ENCODE measurements around the gene LAPTM5. TPM values are rescaled to one million over a fixed set of nuclear protein-coding genes. Genes with fewer than 3 reads are reported as not detected.
"Not testable (repeated sequence)": the region's sequence is repeated elsewhere in the genome, so short reads cannot be mapped to it uniquely, and the experiment has no call there.

Gene LAPTM5
- total RNA-seq, 1 experiment from 2014 or later: not detected

DNA sequence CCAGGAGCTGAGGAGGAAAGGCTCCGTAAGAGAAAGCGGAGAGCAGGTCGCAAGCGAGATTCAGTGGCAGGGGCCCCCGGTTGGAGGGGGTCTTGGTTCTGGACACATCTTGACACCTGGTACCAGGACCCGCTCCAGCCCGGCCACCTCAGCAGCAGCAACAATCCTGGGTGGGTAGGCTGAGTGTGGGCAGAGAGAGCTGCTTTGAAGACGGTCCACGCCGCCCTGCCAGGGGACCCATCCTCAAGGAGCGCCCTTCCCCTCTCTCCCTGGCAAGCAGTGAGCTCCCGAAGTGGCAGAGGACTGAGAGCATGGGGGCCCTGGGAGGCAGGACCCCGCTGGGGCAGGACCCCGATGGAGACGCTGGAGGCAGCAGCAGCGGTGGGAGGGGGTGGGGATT is 35.6 kb upstream of the LAPTM5 start:
- BruUV-seq (replicated peaks): no TSS peak
- H3K27ac Mint-ChIP-seq (ENCODE audit: unreplicated experiment): no peak overlapping the region
- peaks cover 51% of the 10 kb centered on the region for H3K27me3 Mint-ChIP-seq (ENCODE audit: unreplicated experiment)
- CTCF ChIA-PET: interaction anchor here (2.1 kb wide), 1 partner anchor 14 kb away, joined by 6 read pairs; no protein-coding TSS in a partner anchor
- no peak for DNase-seq
- no peak overlapping the region for H3K4me3 Mint-ChIP-seq (ENCODE audit: low read depth, unreplicated experiment)
- no peaks in the 10 kb centered on the region for H3K9me3 Mint-ChIP-seq (ENCODE audit: low read depth, unreplicated experiment)
- no peaks in the 10 kb centered on the region for H3K36me3 Mint-ChIP-seq (ENCODE audit: insufficient read depth, unreplicated experiment)
- TF ChIP-seq, protein P1, sequence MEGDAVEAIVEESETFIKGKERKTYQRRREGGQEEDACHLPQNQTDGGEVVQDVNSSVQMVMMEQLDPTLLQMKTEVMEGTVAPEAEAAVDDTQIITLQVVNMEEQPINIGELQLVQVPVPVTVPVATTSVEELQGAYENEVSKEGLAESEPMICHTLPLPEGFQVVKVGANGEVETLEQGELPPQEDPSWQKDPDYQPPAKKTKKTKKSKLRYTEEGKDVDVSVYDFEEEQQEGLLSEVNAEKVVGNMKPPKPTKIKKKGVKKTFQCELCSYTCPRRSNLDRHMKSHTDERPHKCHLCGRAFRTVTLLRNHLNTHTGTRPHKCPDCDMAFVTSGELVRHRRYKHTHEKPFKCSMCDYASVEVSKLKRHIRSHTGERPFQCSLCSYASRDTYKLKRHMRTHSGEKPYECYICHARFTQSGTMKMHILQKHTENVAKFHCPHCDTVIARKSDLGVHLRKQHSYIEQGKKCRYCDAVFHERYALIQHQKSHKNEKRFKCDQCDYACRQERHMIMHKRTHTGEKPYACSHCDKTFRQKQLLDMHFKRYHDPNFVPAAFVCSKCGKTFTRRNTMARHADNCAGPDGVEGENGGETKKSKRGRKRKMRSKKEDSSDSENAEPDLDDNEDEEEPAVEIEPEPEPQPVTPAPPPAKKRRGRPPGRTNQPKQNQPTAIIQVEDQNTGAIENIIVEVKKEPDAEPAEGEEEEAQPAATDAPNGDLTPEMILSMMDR (IDR thresholded peaks at IDR 0.05; ENCODE audit: unreplicated experiment): no peak
- intact Hi-C loops (cut with micrococcal nuclease; ENCODE audit: unreplicated experiment): no loop called here
- H3K4me1 Mint-ChIP-seq (ENCODE audit: low read depth, unreplicated experiment): peaks cover 6% of the 10 kb centered on the region

DNA sequence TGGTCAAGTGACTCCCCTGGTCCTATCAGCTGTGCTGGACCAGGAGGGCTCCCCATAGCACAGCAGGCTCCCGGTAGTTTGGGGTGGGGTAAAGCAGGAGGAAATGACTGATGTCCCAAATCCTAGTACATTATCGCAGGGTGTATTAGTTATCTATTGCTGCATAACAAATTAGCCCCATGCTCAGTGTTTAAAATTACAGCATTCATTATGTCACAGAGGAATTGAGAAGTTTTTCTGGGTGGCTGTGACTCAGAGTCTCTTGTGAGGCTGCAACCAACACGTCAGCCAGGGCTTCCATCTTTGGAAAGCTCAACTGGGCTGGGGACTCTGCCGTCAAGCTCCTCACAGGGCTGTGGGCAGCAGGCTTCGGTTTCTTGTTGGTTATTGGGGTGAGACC is 34.3 kb upstream of the LAPTM5 start:
- H3K9me3 Mint-ChIP-seq (ENCODE audit: low read depth, unreplicated experiment): no peaks in the 10 kb centered on the region
- no TSS peak for BruUV-seq (replicated peaks)
- no peak overlapping the region for H3K27ac Mint-ChIP-seq (ENCODE audit: unreplicated experiment)
- intact Hi-C loops (cut with micrococcal nuclease; ENCODE audit: unreplicated experiment): no loop called here
- H3K27me3 Mint-ChIP-seq (ENCODE audit: unreplicated experiment): peaks cover 64% of the 10 kb centered on the region
- H3K36me3 Mint-ChIP-seq (ENCODE audit: insufficient read depth, unreplicated experiment): no peaks in the 10 kb centered on the region
- DNase-seq: no peak
- TF ChIP-seq, protein P1 (IDR thresholded peaks at IDR 0.05; ENCODE audit: unreplicated experiment): no peak
- H3K4me3 Mint-ChIP-seq (ENCODE audit: low read depth, unreplicated experiment): no peak overlapping the region
- no peaks in the 10 kb centered on the region for H3K4me1 Mint-ChIP-seq (ENCODE audit: low read depth, unreplicated experiment)
- CTCF ChIA-PET: no interaction called here

DNA sequence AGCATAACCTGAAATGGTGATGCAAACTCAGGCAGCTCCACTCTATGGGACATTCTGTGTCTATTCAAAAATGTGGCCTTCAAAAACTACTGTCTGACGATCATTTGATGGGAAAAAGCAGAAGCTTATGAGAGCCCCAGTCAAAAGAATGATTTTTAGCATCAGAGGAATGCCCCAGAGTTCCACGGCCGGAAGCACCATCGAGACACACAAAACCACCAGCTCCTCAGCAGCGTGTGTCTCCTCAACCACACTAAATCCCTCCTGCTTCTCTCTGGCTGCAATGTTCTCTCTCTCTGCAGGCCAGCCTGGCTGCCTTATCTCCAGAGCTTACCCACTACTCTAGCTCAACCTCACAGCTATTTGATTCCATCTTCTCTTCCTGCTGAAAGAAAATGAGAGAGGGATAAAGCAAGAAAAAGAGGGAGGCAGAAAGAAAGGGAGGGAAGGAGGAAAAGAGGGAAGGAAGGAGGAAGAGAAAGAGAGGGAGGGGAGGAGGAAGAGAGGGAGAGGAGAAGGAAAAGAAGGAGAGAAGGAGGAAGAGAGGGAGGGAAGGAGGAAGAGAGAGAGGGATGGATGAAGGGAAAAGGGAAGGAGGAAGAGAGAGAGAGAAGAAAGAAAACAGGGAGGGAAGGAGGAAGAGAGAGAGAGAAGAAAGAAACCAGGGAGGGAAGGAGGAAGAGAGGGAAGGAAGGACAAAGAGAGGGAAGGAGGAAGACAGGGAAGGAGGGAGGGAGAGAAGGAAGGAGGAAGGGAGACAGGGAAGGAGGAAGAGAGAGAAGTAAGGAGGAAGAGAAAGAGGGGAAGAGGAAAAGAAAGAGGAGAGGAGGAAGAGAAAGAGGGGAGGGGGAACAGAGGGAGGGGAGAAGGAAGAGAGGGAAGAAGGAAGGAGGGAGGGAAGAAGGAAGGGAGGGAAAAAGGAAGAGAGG is 33.5 kb upstream of the LAPTM5 start:
- no TSS peak for BruUV-seq (replicated peaks)
- peaks cover 67% of the 10 kb centered on the region for H3K27me3 Mint-ChIP-seq (ENCODE audit: unreplicated experiment)
- peaks cover 6% of the 10 kb centered on the region for H3K4me1 Mint-ChIP-seq (ENCODE audit: low read depth, unreplicated experiment)
- DNase-seq: no peak
- intact Hi-C loops (cut with micrococcal nuclease; ENCODE audit: unreplicated experiment): no loop called here
- H3K36me3 Mint-ChIP-seq (ENCODE audit: insufficient read depth, unreplicated experiment): no peaks in the 10 kb centered on the region
- no peak overlapping the region for H3K27ac Mint-ChIP-seq (ENCODE audit: unreplicated experiment)
- no peaks in the 10 kb centered on the region for H3K9me3 Mint-ChIP-seq (ENCODE audit: low read depth, unreplicated experiment)
- TF ChIP-seq, protein P1 (IDR thresholded peaks at IDR 0.05; ENCODE audit: unreplicated experiment): no peak
- H3K4me3 Mint-ChIP-seq (ENCODE audit: low read depth, unreplicated experiment): no peak overlapping the region
- CTCF ChIA-PET: interaction anchor here (0.7 kb wide), 1 partner anchor 1571 kb away, joined by 12 read pairs; no protein-coding TSS in a partner anchor

DNA sequence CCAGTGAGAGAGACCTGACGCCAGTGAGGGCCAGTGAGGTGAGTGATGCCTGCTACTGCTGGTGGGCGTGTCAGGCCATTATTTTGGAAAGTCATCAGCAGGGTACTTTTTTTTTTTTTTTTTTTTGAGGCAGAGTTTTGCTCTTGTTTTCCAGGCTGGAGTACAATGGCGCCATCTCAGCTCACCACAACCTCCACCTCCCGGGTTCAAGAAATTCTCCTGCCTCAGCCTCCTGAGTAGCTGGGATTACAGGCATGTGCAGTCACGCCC is 32.6 kb upstream of the LAPTM5 start:
- DNase-seq; H3K4me1 Mint-ChIP-seq (ENCODE audit: low read depth, unreplicated experiment); H3K4me3 Mint-ChIP-seq (ENCODE audit: low read depth, unreplicated experiment); H3K27ac Mint-ChIP-seq (ENCODE audit: unreplicated experiment); CTCF ChIA-PET; H3K9me3 Mint-ChIP-seq (ENCODE audit: low read depth, unreplicated experiment); H3K36me3 Mint-ChIP-seq (ENCODE audit: insufficient read depth, unreplicated experiment); intact Hi-C loops (cut with micrococcal nuclease; ENCODE audit: unreplicated experiment); BruUV-seq (replicated peaks): not testable (repeated sequence)
- H3K27me3 Mint-ChIP-seq (ENCODE audit: unreplicated experiment): peaks cover 67% of the 10 kb centered on the region
